NCI-H345 treated with DMSO at 0.1 percent for 48 hours (cell line): ENCODE data around the gene IRF2BPL.
"Not testable (repeated sequence)": the region's sequence is repeated elsewhere in the genome, so short reads cannot be mapped to it uniquely, and the experiment has no call there.

Source experiments
- DNase-seq: peaks from one replicate; lab custom pipeline; 2025; ENCODE audit not compliant: unreplicated experiment; lab: John Stamatoyannopoulos, UW

Gene IRF2BPL

DNA sequence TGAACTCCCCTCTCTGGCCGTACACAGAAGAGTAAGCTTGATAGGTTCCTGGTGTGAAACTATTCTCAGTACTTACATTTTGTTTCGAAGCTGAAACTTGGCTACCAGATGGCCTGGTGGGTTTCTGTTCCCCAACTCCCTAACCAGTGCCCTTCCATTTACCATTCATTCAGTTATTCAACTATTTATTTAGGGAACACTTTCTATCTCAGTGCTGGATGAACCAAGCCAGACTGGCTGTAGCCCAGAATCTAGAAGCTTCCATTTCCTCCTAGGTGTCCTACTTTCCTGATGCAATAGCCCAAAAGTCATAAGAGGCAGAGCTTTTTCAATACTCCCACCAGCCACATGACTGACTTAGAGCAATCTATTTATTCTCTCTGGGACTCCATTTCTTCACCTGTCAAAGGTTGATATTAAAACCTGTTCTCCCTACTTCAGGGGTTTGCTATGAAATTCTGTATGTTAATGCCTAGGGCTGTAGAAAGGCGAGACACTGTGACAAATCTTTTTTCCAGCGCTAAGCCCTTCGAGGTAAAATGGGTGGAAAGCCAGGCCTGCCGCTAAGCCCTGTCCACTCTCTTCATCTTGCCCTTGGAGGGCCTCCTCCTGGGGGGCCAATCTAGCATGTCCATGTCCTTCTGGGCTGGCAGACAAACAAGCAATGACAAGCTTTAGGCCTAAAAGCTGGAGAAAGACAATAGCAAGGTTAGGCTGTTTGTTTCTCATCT lies 8.1 kb upstream of the IRF2BPL start:
- DNase-seq: peak; percentile 49

DNA sequence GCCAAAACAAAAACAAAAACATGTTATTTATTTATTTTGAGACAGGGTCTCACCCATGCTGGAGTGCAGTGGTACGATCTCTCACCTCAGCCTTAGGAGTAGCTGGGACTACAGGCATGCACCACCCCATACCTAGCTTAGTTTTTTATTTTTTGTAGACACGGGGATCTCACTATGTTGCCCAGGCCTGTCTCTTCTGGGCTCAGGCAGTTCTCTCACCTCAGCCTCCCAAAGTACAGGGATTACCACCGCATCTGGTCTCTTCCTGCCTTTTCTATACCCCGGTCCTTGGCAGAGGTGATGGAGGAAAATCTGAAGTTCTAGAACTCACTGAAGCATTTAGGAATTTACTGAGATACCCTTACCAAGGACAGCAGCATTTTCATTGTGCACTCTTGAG lies 6.8 kb upstream of the IRF2BPL start:
- DNase-seq: no peak

DNA sequence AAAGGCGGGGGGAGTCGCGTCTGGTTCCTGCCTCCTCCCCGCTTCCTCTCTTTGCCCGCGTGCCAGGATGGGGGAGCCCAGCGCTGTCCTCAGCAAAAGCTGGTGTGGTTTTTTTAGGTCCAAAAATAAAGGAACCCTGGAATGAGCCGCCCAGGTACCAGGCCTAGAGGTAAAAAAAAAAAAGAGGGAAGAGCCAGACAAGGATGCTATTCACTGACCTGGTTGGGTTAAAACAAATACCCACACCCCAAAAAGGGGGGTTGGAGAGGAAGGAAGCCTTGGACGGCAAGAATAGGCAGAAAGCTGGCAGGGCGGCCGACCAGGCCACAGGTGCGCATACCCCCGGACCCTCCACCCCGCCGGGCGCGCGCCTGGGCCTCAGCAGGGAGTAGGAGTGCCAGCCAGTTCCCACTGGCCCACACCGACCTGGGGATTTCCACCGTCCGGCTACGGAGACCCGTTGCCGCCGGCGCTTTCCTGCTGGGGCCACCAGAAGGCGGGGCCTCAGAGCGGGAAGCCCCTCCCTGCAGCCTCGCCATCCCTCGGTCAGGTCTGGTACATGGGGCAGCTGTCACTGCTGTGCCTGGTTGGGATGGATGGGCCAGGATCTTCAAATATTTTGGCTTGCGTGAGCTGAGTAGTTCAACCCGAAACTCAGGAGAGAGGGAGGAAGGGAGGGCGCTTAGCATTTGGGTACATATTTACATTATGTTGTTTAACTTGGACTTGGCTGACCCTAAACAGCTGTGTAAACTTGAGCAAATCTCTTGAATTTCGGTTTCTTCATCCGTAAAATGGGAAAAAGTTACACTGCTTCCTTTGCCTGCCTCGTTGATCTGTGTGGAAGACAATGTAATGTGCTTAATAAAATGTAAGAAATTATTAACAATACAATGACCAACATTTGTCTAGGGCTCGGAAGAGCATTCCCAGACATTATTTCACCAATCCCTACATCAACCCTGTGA lies 5.4 kb upstream of the IRF2BPL start:
- peak; percentile 69 for DNase-seq

DNA sequence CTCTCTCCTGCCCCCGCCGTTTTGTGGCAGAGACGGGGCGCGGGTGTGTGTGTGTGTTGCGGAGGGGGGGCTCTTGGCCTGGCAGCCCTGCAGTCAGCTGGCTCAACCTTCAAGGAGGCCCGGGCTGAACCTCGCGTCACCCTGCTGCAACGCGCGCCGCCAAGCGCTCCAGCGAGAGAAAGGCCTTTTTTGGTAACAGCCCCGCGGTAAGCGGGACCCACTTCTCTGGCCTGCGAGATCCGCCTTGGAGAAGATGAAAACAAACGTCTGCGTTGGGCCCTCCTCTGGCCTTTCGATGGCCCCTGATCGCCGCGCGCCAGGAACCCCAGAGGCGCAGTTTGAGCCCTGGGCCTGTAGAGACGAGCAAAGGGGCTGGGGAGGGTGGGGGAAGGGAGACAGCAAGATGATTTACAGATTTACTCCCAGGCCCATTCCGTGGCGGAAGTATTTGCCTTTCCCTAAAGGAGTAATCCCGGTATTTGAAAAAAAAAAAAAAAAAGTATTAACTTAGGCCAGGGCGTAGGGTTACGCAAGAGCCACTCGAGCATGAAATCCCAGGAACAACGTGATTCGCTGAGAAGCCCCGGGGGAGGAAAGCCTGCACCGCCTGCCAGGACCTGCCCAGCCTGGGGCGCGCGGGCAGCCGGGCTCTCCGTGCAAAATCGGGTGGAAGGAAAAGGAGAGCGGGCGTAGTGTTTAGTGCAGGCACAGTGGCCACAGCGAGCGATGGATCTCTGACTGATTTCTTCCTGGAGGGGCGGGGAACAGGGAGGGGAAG lies 4.5 kb upstream of the IRF2BPL start:
- DNase-seq: peak; percentile 86

DNA sequence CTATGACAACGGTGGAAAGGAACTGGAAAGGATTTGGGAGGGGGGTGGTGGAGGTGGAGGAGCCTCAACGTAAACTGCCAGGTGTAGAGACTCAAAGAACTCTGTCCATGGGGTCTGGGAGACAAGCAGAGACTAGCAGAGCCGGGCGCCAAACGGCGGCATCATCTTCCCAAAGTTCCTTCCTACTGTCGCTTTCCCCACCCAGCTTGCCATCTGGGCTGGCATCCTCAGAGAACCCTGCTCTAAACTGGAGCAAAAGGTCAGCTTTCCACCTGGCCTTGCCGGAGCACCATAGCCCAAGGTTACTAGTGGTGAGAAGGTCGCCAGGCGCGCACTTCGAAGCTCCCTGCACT lies 4.0 kb upstream of the IRF2BPL start:
- no peak for DNase-seq

DNA sequence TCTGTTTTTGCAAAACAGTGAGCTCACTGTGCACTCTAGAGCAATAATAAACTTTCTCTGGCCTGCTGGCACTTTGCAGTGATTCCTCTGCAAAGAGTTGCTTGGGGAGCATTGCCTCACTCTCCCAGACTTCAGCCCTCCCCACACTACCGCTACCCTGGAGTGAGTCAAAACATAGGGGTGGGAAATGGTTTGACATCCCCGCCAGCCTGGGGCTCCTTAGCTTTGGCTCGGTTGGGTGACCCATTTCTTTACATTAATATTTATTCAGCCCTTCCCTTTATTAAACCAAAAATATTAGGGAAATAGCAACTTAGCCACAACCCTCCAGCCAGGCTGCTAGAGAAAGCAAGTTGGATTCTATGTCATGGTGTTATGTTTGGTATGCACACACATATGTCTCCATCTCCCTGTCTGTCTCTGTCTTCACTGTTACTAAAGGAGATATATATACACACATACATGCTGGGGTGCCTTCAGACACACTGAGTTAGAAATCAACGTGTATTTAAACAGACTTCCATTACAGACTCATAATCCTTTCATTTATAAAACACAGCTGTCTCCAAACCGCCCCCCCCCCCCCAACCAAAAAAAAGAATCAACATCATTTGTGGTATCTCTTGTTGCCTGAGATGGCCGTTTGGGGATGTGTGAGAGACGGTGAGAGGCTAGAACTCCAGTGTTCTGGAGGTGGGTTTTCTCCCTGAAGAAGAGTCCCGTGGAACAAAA lies 3.4 kb upstream of the IRF2BPL start:
- no peak for DNase-seq

DNA sequence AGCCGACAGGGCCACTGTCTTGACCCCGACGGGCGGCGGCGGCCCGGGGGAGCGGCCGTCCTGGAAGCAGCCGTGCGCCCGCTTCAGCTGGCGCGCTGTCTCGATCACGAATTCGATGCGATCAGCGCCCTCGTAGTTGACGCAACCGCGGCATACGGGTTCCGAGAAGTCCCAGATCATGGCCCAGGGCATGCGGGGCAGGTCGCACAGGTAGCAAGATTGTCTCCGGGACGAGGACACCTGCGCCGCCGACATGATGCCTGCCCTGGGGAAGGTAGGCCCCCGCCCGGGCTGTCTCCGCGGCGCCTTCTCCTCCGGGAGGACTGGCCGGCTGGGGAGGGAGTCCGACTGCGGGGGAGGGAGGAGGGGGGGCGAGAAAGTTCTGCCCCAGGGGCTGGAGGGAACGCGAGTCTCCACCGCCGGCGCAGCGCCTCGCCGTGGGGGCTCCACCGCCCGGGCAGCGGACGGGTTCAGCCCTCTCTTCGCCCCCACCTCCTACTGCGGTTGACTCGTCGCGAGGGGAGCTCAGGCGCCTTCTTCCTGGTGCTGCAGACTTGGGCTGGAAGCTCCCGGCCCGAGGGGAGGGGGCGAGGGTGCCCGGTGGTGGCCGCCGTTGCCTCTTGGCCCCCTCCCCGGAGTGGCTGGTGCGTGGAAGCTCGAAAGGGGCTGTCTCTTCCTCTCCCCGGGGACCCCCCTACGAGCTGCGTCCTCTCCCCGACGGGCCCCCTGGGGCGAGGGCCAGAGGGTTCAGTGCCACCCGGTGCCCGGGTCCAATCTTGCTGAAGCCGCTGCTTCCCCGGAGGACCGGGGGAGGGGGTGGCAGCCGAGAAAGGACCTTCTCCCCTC lies 747 bp downstream of the IRF2BPL start:
- no peak for DNase-seq

DNA sequence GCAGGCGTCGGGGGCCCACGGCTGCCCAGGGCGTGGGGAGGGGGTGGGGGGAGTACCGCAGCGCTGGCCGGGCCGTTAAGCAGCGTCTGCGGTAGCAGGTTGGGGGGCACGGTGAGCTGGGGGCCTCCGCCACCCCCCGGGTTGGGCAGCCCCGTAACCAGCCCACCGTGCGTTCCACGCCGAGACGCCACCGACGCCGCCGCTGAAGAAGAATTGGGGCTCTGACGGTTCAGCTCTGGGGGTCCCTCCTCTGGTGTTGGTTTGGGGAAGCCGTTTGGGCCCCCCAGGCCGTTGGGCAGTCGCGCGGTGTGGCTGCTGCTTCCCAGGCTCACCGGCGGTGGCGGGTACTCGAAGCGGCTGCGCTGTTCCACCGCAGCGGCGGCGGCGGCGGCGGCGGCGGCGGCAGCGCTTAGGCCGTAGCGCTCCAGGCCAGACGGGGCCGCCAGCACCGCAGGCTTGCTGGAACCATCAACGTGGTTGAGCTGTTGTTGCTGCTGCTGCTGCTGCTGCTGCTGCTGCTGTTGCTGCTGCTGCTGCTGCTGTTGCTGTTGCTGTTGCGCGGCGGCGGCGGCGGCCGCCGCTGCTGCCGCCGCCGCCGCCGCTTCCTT lies 1.5 kb downstream of the IRF2BPL start:
- DNase-seq: no peak

DNA sequence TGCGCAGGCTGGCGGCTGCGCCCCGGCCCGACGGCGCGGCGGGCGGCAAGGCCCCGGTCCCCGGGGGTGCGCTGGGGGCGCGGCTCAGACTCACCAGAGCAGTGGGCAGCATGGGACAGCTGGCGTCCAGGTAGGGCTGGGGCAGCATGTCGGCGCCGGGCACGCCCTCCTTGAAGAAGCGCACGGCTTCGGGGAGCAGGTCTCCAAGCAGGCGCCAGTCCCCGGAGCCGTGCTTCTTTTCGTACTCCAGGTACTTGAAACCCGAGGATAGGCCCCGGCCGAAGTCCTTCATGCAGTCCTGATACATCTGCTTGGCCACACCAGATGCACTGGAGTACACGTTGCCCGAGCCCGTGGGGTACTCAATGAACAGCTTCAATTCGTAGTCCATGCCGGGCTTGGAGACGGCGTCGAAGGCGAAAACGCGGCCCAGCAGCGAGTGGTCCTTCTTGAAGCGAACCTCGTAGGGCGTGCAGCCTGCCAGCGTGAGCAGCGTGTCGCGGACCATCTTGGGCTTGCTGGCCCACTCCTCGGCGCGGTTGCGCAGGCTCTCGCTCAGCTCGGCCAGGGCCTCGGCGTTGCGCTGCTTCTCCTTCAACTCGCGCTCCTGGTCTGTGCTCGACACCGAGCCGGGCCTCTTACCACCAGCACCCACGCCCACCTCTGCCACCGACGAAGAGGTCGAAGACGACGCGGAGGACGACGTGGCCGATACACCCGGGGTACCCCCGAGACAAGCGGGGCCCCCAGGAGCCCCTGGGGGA lies 2.2 kb downstream of the IRF2BPL start:
- DNase-seq: no peak

DNA sequence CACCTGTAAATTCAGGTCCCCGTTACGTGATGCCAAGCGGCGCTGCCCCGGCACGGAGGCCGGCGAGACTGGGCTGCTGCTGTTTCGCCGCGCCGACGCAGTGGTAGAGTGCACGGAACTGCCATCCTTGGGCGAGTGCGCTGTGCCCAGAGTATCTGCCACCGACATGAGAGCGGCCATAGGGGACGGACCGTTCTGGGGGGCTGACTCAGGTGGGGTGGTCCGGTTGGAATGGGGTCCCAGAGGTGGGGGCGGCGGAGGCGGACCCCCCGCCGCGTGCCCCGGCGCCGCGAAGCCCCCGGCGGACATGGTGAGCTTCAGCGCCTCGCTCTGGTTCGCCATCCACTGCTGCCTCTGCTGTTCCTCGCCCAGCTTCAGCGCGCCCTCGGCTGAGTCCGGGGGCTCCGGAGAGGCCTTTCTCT lies 2.8 kb downstream of the IRF2BPL start:
- DNase-seq: no peak

DNA sequence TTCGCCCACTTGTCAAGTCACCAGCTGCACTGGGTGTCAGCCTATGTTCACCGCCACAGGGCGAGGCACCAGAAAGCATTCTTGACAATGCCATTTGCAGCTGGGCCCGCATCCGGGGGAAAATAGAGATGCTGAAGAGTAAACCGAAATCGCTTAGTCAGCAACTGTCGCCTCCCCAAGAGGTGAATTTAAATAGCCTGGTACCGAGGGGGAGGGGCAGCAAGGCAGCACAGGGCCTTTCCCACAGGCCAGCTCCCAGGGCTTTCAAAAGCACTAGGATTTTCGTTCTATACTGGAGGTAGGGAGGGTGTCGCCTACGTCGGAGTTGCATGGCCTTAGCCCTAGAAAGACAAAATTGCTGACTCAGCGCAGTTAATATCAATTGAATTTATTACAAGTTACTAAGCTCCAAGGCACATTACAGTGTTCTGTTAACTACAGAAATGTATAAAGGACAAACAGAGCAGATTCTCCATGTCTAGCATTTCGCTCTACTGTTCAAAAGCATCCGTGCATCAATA lies 4.3 kb downstream of the IRF2BPL start:
- peak; percentile 75 for DNase-seq

DNA sequence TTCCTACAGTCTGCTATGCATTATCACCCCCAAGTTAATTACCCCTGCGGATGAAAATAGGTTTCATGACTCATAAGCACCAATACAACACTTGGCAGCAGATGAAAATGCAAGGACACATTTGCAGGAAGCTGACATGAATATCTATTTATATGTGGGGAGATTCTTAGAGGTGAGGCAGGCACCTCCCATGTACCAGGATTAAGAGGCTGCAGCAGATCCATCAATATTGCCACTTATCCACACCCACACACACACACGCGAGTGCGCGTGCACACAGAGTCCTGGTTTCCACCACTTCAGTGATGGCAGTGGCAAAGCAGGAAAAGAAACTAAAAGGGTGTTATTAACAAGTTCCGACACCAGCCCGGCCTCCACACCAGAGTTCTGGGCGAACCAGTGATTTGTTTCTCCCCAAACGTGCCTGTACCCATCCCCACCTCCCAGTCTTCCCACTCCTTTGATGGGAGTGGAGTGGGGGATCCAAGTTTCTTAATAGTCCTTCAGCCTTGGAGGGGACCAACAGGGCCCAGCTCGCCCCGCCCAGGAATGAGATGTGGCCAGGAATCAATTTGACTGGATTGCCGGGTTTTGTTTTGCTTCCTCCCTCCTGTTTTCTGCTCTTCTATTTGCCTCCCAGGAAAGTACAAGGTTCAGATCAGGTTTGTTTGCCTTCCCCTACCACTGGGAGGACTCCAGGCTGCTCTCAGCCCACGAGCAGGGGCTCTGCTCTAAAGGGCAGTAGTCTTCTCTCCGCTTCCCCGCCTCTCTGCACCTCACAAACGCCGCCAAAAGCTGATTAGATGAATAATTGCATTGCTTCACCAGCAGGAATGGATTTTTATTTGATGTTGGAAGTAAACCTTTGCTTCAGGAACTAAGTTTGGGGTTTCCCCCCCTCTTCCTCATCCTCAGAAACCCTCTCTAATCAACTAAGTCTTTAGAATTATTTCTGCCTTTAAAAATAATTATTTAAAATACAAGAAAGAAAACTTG lies 5.2 kb downstream of the IRF2BPL start:
- peak; percentile 27 for DNase-seq

DNA sequence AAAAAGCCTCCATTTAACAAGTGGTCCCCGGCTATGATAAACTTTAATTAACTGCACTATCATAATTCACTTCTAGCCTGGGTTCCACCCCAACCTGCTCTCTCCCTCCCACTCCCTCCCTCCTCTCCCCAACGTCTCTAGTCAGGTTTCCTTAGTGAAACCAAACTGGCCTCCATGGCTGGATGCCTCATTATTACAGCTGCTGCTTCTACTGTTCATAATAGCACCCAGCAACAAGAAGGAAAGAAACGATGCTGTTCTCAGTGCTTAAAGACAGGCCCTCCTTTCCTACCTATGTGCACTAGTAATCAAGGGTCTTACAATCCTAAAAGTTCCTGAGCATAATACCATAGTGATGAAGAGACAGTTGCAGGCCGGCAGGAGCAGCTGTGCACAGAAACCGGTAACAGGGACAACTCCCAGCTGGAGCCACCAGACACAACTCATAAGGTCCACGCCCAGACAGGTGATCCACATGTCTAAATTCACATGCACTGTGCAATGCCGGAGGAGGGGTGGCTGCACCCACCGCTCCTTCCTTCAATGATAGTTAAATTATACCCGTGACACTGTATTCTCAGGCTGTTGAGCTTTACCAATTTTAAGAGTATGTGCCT lies 6.2 kb downstream of the IRF2BPL start:
- peak; percentile 67 for DNase-seq

DNA sequence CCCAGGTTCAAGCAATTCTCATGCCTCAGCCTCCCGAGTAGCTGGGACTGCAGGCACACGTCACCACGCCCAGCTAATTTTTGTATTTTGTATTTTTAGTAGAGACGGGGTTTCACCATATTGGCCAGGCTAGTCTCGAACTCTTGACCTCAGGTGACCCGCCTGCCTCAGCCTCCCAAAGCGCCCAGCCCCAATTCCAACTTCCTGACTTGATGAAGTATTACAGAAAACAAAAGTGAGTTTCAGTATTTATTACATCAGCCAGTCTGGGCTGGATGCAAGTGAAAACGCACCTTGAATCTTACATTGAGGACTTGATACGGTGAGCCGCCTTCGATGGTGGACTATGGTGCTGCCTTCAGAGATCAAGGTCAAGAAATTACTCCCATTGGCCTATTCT lies 7.1 kb downstream of the IRF2BPL start:
- DNase-seq: not testable (repeated sequence)

DNA sequence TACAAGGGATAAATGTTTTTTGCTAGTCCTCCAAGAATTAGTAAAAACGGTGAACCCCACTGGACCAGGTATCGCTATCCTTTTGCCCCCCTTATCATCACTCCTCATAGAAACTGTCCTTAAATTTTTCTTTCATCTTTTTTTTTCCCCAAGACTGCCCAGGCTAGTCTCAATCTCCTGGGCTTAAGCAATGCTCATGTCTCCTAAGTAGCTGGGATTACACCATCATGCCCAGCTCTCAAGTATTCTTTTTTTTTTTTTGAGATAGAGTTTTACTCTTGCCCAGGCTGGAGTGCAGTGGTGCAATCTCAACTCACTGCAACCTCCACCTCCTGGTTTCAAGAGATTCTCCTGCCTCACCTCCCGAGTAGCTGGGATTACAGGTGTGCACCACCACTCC lies 9.7 kb downstream of the IRF2BPL start:
- DNase-seq: no peak

DNA sequence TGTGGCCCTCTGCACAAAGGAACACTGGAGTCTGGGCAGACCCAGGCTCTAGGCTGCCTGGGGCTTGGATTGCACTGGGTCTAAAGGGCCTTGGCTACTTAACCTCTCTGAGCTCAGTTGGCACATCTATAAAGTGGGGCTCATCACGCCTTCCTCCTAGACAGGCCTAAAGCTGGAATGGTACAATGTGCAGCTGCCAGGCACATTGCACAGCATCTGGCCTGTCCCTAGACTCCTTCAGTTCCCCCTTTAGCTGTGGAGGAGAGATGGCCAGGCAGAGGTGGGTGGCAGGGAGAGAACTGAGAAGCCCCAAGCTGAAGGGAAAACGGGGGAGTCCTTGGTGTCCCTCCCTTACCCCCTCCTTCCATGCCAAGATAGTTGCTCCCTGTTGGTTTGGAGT lies 10.8 kb downstream of the IRF2BPL start:
- no peak for DNase-seq

DNA sequence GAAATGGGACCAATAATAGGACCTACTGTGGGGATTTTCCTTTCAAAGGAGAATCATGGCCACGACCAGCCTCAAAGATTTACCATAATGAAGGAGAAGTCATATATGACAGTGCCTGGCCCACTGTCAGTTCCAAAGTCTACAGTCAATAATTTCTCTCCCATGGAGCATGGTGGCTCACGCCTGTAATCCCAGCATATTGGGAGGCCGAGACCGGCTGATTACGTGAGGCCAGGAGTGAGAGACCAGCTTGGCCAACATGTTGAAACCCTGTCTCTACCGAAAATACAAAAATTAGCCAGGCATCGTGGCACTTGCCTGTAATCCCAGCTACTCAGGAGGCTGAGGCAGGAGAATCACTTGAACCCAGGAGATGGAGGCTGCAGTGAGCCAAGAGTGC lies 13.8 kb downstream of the IRF2BPL start:
- no peak for DNase-seq
